HG03460 (cell line): Measurements from ENCODE around the gene C12orf56.
"Not testable (repeated sequence)": the region's sequence is repeated elsewhere in the genome, so short reads cannot be mapped to it uniquely, and the experiment has no call there.

Source experiments
- ATAC-seq: cut with Tn5 transposase; IDR thresholded peaks from one replicate; pipeline ENCODE4 v1.9.1; 2021; ENCODE audit not compliant: unreplicated experiment

Gene C12orf56

DNA sequence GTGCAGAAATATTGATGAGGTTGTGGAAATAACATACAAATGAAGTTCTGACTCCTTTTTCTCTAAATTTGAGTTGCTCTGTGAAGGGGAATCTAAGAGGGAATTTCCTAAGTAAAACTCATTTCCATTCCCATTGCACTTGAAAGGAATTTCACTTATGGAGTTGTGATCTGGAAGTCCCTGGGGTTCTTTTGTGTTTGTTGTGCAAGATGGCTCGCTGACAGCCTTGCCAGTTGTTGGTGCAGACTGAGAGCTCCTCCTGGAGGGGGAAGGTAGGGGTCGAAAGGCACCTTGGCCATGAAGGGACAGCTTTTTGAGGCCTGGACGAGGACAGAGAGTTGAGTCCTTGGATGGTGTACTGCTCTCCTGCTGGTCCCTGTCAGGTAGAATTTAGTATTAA lies 72.0 kb downstream of the C12orf56 start:
- no peak for ATAC-seq

- ATAC-seq, result no peak
Measured at GRCh38 chr12:64311877-64312276, 78.7 kb downstream of the C12orf56 start.

DNA sequence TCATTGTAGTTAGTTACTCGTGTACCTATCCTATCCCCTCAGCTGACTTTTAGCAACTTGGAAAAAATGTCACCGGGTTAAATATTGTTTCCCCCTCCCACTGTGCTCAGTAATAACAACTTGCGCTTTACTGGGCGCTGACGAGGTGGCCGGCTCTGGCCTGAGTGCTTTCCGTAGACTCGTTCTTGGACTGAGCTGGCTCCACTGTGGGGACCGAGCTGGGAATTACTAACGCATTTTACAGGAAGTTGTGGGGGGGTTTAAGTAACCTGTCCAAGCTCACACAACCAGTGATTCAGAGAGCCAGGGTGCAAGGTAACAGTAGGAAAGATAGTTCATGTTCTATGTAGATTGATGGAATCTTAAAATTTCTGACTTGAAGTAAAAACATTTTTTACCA lies 86.0 kb downstream of the C12orf56 start:
- ATAC-seq, result no peak

DNA sequence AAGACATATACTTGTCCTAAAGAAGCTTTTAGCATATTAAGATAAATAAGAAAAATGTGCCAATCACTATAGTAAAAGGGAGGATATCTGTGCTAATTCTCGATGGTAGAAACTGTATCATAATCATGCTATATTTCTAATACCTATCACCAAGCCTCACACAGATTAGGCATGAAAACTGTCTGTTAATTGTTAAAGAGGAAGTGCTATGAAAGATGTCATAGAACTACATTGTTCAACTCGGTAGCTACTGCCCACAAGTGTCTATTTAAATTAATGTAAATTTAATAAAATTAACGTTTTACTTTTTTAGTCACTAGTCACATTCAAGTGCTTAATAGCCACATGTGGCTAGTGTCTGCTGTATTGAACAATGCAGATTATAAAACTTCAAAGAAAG lies 90.9 kb downstream of the C12orf56 start:
- no peak for ATAC-seq

DNA sequence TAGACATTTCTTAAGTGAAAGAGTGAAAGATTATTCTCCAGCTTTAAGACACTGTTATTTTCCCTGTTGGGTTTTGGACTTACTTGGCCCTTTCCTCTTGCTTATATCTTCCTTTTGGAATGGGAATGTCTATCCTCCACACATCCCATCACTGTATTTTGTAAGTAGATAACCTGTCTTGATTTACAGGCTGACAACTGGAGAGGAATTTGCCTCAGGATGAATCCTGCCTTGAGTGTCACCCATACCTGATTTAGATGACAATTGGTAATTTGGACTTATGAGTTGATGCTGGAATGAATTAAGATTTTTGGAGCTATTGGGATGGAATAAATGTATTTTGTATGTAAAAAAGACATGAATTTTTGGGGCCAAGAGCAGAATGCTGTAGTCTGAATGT lies 94.3 kb downstream of the C12orf56 start:
- ATAC-seq, result no peak

GRCh38 chr12:64293654-64294364 lies 96.7 kb downstream of the C12orf56 start:
- no peak for ATAC-seq

DNA sequence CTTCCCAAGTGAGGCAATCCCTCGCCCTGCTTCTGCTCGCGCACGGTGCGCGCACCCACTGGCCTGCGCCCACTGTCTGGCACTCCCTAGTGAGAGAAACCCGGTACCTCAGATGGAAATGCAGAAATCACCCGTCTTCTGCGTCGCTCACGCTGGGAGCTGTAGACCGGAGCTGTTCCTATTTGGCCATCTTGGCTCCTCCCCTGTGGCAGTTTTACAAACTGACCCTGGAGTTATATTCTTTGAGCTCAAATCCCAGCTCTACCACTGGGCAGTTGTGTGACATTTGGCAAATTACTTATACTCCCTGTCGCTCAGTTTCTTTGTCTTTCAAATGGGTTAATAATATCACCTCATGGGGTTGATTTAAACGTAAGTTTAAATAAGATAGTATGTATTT lies 97.4 kb downstream of the C12orf56 start:
- not testable (repeated sequence) for ATAC-seq

GRCh38 chr12:64286521-64286920 lies 104.0 kb downstream of the C12orf56 start:
- no peak for ATAC-seq

DNA sequence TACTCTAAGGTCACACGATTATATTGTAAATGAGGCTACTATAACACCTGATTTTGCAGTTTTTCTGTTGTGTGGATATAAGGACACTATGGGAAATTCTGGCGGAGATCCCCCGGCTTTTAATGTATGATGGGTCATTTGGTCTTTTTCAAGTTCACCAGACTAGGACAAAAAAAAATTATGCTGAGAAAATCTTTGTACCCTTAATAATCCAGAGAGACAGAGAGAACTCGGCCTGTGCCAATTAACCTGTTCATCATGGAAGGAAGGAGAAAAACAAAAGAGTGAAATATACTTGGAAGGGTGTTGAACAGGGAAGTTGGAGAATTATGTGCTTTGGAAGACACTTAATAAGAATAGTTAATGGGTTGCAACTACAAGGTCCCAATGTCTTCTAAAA lies 106.3 kb downstream of the C12orf56 start:
- ATAC-seq, result no peak

DNA sequence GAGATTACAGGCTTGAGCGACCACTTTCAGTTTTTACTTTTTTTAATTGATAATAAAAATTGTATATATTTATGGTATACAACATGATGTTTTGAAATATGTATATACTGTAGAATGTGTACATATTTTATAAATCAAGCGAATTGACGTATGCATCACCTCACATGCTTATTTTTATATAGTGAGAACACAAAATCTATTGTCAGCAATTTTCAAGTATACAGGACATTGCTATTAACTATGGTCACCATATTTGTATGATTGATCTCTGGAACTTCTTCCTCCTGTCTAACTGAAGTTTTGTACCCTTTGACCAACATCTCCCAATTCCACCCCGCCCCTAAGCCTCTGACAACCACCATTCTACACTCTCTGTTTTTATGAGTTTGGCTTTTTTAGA lies 112.1 kb downstream of the C12orf56 start:
- no peak for ATAC-seq

GRCh38 chr12:64273527-64274403 lies 116.8 kb downstream of the C12orf56 start:
- ATAC-seq, result no peak

- no peak for ATAC-seq
Measured at GRCh38 chr12:64270411-64270810, 120.1 kb downstream of the C12orf56 start.

GRCh38 chr12:64269161-64269560 lies 121.4 kb downstream of the C12orf56 start:
- ATAC-seq, result no peak

- no peak for ATAC-seq
Measured at GRCh38 chr12:64268409-64268808, 122.1 kb downstream of the C12orf56 start.

- ATAC-seq, result no peak
Measured at GRCh38 chr12:64265839-64266238, 124.7 kb downstream of the C12orf56 start.

DNA sequence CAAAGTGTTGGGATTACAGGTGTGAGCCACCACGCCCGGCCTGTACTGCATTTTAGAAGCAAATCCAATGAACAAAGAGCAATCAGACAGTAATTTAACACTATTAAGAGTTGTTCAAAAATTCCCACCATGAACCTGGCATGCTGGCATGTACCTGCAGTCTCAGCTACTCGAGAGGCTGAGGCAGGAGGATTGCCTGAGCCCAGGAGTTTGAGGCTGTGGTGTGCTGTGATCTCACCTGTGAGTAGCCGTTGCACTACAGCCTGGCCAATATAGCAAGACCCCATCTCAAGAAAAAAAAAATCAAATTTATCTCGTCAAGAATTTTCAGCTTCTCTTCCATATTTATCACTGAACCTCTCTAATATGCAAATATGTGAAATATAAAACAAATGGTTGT lies 128.7 kb downstream of the C12orf56 start:
- no peak for ATAC-seq

- no peak for ATAC-seq
Measured at GRCh38 chr12:64258576-64258975, 132.0 kb downstream of the C12orf56 start.

GRCh38 chr12:64256166-64256800 lies 134.3 kb downstream of the C12orf56 start:
- ATAC-seq, result no peak

- ATAC-seq, result no peak
Measured at GRCh38 chr12:64255249-64255648, 135.3 kb downstream of the C12orf56 start.

DNA sequence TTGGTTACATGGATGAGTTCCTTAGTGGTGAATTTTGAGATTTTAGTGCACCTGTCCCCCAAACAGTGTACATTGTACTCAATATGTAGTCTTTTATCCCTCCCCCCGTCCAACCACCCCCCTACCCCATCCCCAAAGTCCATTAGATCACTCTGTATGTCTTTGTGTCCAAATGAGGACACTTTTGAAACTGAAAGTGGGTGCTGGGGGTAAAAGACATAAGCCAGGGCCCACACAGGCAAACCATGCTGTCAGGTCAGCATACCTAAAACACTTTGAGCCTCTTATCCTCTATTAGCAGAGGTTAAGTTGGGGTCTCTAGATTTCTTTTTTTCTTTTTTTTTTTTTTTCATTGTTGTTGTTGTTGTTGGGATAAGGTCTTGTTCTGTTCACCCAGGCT lies 137.2 kb downstream of the C12orf56 start:
- no peak for ATAC-seq

- no peak for ATAC-seq
Measured at GRCh38 chr12:64252681-64253080, 137.9 kb downstream of the C12orf56 start.

DNA sequence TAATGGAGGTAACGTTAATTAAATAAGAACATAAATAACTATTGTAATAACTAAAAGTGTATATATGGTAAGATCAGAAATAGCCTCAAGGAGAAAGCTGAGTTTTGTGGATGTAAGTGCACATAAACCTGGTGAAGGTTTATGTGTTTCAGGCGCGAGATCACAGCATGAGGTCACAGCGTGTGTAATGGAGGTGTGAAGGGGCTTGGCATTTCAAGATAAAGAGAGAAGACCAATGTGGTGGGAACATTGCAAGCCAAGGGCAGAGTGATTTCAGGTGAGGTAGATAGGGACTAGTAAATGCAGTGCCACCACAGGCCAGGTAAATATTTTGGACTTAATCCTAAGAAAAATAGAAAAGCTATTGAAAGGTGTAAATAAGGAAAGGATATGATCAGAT lies 146.7 kb downstream of the C12orf56 start:
- no peak for ATAC-seq
